GM21737 (cell line): ENCODE results near the gene SLC17A3.

ENCODE experiments used
- ATAC-seq: cut with Tn5 transposase; IDR thresholded peaks from one replicate; pipeline ENCODE4 v1.9.1; 2021; ENCODE audit warnings: mild to moderate bottlenecking, moderate library complexity; ENCODE audit not compliant: unreplicated experiment

Gene SLC17A3

DNA sequence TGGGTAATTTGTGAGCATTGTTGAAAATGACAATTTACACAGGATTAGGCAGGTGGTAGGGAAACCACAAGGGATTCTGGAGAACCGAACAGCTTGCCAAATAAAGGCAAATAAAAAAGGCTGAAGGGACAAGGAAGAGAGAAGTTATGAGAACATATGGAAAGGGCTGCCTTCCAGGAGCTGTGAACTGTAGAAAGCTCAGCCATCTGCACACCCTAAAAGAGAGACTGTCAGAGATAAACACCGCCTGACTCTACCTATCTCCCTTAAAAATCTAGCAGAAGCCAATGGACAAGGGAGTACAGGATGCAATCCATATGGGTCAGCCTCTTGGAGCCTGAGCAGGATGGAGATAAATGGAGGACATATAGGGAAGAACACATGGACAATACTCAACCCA is 29.5 kb downstream of the SLC17A3 start:
- ATAC-seq = no peak

DNA sequence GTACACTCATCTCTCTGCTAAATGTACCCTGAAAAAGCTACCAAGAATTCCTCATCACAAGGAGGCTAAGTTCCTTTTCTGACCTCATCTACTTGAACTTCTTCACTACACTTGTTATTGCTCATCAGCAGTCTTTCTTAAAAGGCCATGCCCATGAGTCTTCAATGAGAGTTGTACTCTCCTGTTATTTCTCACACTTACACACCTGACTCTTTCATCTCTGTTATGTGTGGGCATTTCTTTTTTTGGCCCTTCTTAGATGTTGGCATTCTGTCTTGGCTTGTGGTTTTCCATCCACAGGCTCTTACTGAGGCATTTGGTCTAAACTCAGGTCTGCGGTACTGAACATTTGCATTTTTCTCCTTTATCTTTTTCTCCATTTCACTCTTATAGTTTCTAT is 31.5 kb downstream of the SLC17A3 start:
- ATAC-seq = no peak

DNA sequence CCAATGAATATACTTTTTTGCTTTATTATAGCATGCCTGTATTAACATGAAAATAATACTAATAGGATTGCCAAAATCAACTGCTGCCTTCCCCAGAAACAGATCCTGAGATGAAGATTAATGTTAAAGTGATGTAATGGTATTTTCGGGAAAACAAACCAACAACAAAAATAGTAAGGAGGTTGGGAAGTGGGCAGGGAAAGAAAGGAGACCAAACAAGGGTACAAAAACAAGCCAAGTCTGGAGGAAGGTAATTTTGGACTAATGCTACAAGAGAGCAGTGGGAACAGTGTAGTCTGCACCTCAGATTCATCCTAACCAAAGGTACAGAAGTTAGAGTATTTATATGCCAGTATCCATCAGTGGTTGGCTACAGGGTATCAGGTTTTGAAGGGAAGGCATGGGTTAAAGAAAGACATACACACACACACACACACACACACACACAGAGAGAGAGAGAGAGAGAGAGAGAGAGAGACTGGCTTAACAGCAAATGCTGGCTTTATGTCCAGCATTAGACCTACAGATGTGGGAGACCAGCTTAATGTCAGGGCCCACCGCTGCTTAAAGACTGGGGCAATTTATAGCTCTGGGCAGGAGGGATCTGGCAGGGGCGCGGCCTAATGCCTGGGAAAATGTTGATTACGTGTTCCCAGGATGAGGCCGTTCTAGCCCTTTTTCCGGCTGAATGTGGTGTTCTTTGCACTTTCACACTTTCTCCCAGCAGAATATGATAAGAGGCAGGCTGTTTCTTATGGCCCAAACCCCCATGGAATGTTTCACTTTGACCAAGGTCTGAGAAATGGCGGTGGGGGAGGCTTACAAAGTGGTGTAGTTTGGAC is 38.4 kb downstream of the SLC17A3 start:
- ATAC-seq = no peak

DNA sequence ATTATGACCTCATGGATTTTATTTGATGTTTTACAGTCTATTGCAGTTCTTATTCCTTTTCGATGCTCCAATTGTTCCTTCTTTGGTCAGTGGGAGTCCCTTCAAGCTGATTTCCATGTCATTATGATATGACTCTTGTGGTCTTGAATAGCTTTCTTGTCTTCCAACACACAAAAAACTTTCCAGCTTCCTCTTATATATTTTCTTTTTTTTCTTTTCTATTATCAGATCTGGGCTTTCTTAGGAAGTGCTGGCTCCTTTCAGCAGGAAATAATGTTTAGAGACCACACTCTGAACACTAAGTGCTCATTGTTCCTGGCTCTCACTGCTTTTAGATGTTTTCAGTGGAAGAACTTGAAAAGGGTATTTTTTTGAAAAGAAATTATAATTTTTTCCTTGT is 39.1 kb downstream of the SLC17A3 start:
- ATAC-seq = no peak

DNA sequence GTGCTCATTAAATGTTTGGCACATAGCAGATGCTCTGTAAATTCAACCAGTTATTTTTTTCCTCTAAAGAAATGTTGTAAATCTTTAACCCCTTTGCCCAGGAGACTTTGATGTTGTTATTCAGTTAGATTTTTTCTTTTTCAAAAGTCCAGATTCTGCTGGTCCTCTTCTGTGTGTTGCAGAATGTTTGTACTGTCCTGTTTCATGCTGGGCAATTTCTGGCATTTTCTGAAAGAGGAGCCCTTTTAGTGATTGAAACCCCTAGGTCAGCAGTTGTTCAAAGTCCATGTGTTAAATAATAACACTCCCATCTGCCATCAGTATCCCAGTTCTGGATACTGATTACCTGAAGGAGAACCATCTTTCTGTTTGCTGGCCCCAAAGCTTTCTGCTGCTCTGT is 40.9 kb downstream of the SLC17A3 start:
- ATAC-seq = no peak

- no peak for ATAC-seq
Measured at GRCh38 chr6:25832670-25833069, 41.4 kb downstream of the SLC17A3 start.

DNA sequence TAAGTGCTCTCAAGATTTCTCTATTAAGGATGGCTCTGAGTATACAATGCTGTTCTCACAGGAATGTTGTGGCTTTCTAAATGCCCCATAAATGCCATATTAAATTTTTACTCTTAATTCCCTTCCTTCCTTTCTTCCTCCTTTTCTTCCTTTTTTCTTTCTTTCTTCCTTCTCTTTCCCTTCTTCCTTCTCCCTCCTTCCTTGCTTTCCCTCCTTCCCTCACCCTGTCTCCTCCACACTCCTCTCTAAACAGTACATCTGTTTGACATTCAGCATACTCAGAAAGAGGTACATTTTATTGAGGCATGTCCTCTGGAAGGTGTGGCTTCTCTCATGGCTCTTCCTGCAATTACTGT is 41.8 kb downstream of the SLC17A3 start:
- ATAC-seq = no peak

- no peak for ATAC-seq
Measured at GRCh38 chr6:25831532-25832306, 42.3 kb downstream of the SLC17A3 start, which contains the start of gene SLC17A1. Gene SLC17A1 (minus strand): TSS chr6:25832052. CDS start chr6:25830557, 1,495 bp downstream.

DNA sequence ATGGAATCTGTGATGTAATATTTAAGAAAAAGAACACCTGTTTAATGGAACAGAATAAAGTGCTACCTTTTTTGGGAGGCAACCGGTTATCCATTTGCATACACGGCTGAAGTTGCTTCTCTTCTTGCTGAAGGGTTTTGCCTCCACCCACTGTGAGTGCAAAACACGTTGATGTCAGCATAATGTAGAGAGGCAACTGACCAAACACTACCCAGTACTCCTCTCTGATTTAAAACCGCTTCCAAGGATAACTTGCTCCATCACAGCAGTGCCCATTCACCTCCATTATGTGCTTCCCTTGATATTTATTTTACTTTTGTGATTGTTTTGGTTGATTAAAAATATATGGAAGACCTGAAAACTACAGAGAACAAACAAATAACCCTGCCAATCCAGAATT is 43.6 kb downstream of the SLC17A3 start:
- no peak for ATAC-seq

DNA sequence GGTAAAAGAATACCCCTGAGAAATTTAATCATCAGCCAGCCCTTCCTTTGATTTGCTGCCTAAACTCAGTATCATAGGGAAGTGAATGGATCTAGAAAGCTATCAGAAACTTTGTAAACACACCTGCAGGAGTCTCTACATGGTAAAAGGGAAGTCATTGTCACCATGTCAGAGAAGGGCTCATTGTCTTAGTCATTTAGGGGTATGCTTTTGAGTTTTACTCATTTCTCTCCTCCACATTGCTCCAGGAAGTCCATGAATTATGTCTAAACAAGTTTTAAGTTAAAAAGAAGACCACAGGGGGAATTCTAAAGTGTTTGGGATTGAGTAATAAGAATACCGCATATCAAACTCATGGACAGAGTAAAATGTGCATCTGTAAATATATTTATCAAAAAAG is 44.7 kb downstream of the SLC17A3 start:
- no peak for ATAC-seq

DNA sequence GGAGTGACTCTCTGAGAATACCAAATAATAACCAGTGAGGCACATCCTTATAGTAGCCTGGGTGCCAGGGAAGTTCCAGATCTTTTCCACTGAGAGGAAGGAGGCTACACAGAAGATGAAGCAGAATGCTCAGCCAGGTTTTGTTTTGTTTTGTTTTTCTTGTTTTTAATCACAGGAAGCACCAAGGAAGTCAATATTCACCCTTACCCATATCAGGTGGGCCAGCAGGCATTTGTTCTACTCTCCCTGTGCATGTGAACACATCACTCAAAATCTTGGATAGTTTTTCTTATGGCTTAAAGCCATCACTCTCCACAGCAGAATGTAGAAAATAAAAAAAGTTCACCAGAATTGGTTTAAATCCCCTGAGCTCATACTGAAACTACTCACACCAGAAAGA is 52.7 kb downstream of the SLC17A3 start:
- ATAC-seq = no peak

DNA sequence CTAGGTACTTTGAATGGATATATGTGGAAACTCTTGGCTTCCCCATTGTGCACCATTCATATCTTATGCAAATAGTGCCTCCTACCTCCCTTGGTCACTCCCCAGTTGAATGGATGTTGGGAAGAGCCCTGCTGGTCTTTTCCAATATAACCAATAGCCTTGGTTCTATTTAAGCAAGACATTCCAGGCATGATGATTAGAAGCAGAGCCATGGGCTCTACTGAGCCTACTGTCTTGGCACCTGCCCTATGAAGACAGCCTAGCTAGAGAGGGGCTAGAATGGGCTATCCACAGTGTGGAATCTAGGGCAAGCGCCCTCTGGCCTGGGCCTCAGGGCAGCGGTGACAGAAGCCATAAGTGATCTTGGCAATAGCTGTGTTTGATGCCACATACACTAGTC is 57.8 kb downstream of the SLC17A3 start:
- ATAC-seq = no peak

DNA sequence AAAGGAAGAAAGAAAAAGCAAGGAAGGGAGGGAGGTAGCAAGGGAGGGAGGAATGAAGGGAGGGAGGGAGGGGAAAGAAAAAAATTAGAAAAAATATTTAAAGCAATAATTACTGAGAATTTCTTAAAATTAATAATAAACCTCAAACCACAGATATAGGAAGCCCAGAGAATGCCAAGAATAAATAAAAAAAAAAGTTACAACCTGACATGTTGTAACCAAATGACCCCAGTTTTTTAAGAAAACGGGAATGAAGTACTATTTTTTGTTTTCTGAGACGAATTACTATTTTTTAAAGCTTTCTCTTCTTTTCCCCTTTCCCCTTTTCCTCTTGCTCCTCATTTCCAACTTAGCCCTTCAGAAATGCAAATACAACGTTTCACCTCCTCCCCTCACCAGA is 58.8 kb downstream of the SLC17A3 start:
- no peak for ATAC-seq

- no peak for ATAC-seq
Measured at GRCh38 chr6:25804804-25805203, 69.2 kb downstream of the SLC17A3 start.

GRCh38 chr6:25801436-25801835 is 72.6 kb downstream of the SLC17A3 start:
- no peak for ATAC-seq
